Sigmoid colon (tissue), 7 donors: ENCODE data around the gene CNEP1R1. TPM values are rescaled to one million over a fixed set of nuclear protein-coding genes. Genes with fewer than 3 reads are reported as not detected.

ENCODE experiments used
- DNase-seq: peaks from one replicate; pipeline ENCODE4 v3.0.0-alpha.2; 2019
- H3K27ac ChIP-seq, 4 donors: fragments of 200-600 bp; sonication (generic); one replicate each; pipeline ENCODE4 v1.5.1; 2016 to 2019; ENCODE audit warnings: mild to moderate bottlenecking in 1 of 4
- H3K27me3 ChIP-seq, 3 donors: fragments of 200-600 bp; sonication (generic); one replicate each; pipeline ENCODE4 v1.5.1; 2019; ENCODE audit warnings: mild to moderate bottlenecking in 1 of 3
- H3K36me3 ChIP-seq, 4 donors: fragments of 200-600 bp; sonication (generic); one replicate each; pipeline ENCODE4 v1.5.1; 2016 to 2019
- H3K4me1 ChIP-seq, 4 donors: fragments of 200-600 bp; sonication (generic); one replicate each; pipeline ENCODE4 v1.5.1; 2017 to 2019
- H3K4me3 ChIP-seq, 4 donors: fragments of 200-600 bp; sonication (generic); one replicate each; pipeline ENCODE4 v1.5.1; 2017 to 2019; ENCODE audit warnings: mild to moderate bottlenecking in 2 of 4, moderate library complexity in 1 of 4
- H3K9me3 ChIP-seq, 4 donors: fragments of 200-600 bp in 3 of 4; sonication (generic) in 3 of 4; one replicate each; pipeline versions ENCODE4 v1.5.1 to v1.6.1; 2013 to 2019
- EP300 ChIP-seq, 4 donors: sonication (generic); formaldehyde crosslinking; IDR thresholded peaks; one replicate each; pipeline ENCODE4 v1.6.1; 2017; ENCODE audit warnings: antibody characterized with exemption in 4 of 4
- POLR2A ChIP-seq, 2 donors: fragments of 450-650 bp; IDR thresholded peaks; one replicate each; pipeline ENCODE4 v1.6.1; 2016; ENCODE audit warnings: antibody characterized with exemption in 2 of 2, mild to moderate bottlenecking in 2 of 2, moderate library complexity in 2 of 2
- POLR2AphosphoS5 ChIP-seq, 4 donors: sonication (generic); formaldehyde crosslinking; IDR thresholded peaks; one replicate each; pipeline ENCODE4 v1.6.1; 2017; ENCODE audit warnings: antibody characterized with exemption in 4 of 4
- WGBS, 2 donors: extraction: QIAGEN DNeasy Blood & Tissue Kit; methylation state at CpG; one replicate each; pipeline ENCODE4 v1.1.7; 2013; 5-methylcytosine and 5-hydroxymethylcytosine counted together
- intact Hi-C: fragments of 100-400 bp; cut with DNase I; formaldehyde crosslinking; loops from one replicate; pipeline ENCODE4 v1.15.1; 2023
- polyA plus RNA-seq, 3 donors: library from polyadenylated mRNA; stranded (reverse); fragments of 200-250 nt; gene quantifications; one replicate each; pipeline ENCODE4 v1.2.3, GENCODE V29; 2013
- total RNA-seq, 4 donors: library from RNA; depleted of rRNA; stranded (reverse); fragments of >200 nt; gene quantifications; one replicate each; pipeline ENCODE4 v1.1.0, GENCODE V29; 2016
- TF ChIP-seq, protein P1 (sequence below), 4 experiments: fragments of 450-650 bp in 3 of 4; fragments of 200-600 bp in 1 of 4; IDR thresholded peaks; one replicate each; pipeline ENCODE4 v1.5.1; 2016 to 2019; ENCODE audit warnings: antibody characterized with exemption in 4 of 4, mild to moderate bottlenecking in 3 of 4, moderate library complexity in 2 of 4
- donor health status: healthy with polysubstance abuse.
- donor health status: Bipolar disorder and iron deficiency.
- donor health status: healthy.

Gene CNEP1R1
- total and polyA plus RNA-seq, 7 donors = 6.5 to 18.9 (median 10.9) TPM

DNA sequence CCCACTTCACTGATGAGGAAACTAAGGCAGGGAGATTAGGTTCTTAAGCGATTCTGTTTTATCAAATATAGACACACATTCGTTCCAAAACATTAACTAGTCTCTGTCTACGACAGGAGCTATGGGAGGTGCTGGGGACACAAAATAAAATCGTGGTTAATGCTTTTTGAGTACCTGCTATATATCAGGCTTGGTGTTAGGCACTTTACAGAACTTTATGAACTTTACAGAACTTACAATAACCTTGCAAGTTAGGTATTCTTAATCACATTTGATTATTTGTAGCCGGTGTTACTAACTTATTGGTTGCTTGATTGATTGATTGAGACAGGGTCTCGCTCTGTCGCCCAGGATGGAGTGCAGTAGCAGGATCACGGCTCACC lies 40.2 kb downstream of the CNEP1R1 start:
- TF ChIP-seq POLR2A (IDR thresholded peaks at IDR 0.05) = no peak
- no peak for TF ChIP-seq POLR2AphosphoS5 (IDR thresholded peaks at IDR 0.05)
- TF ChIP-seq, protein P1, sequence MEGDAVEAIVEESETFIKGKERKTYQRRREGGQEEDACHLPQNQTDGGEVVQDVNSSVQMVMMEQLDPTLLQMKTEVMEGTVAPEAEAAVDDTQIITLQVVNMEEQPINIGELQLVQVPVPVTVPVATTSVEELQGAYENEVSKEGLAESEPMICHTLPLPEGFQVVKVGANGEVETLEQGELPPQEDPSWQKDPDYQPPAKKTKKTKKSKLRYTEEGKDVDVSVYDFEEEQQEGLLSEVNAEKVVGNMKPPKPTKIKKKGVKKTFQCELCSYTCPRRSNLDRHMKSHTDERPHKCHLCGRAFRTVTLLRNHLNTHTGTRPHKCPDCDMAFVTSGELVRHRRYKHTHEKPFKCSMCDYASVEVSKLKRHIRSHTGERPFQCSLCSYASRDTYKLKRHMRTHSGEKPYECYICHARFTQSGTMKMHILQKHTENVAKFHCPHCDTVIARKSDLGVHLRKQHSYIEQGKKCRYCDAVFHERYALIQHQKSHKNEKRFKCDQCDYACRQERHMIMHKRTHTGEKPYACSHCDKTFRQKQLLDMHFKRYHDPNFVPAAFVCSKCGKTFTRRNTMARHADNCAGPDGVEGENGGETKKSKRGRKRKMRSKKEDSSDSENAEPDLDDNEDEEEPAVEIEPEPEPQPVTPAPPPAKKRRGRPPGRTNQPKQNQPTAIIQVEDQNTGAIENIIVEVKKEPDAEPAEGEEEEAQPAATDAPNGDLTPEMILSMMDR (IDR thresholded peaks at IDR 0.05) = no peak
- TF ChIP-seq EP300 (IDR thresholded peaks at IDR 0.05) = no peak
- Histone ChIP-seq H3K27ac (peak overlapping the region; percentile 94 to 100 (median 98)), H3K27me3 (no peaks in the 10 kb centered on the region), H3K4me1 (peaks cover 0 to 27% (median 21%) of the 10 kb centered on the region in 4 donors), H3K36me3 (peaks cover 0 to 10% (median 0%) of the 10 kb centered on the region in 4 donors), H3K4me3 (peak overlapping the region in 3 of 4 donors; percentile 83 to 94 (median 93)), H3K9me3 (no peaks in the 10 kb centered on the region)
- DNase-seq = no peak
- intact Hi-C loops = loop anchor here (5.0 to 10.0 kb wide), 2 partner anchors 147 to 680 kb away; partner anchors contain the start of gene CYLD
- 83 to 84% methylated on average over 8 of the region's 8 CpGs for WGBS, 2 donors

DNA sequence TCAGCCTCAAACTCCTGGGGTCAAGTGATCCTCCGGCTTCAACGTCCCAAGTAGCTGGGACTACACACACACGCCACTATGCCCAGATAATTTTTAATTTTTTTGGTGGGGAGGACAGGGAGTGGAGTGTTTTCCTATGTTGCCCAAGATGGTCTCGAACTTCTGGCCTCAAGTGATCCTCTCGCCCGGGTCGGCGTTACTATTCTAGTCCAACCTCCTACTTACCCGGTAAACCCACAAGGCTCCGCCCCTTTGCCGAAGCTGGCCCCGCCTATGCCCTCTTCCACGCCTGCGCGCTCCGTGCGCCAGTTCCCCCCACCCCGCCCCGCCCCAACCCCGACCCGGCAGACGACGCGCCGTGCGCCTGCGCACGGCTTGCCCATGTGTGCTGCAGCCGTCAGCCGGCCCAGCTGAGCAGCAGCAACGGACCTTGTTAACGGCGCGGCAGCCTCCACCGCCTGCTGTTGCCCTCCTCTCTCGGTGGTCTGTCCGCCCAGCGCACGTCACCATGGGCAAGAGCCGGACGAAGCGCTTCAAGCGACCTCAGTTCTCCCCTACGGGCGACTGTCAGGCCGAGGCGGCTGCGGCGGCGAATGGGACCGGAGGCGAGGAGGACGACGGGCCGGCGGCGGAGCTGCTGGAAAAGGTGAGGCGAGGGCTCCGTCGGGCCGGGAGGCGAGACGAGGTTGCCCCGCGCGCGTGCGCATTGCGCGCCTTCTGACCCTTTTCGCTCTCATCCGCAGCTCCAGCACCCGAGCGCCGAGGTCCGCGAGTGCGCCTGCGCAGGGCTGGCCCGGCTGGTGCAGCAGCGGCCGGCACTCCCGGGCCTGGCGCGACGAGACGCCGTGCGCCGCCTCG lies 40.8 kb downstream of the CNEP1R1 start, which contains the start of gene HEATR3:
TSS of gene HEATR3 (plus strand) at position 347 of the 858 bp plus-strand sequence. CDS start at position 509, 162 bp downstream.
- Histone ChIP-seq H3K36me3 (peaks cover 0 to 17% (median 0%) of the 10 kb centered on the region in 4 donors), H3K27ac (peak within 1 kb of the TSS; percentile 94 to 100 (median 98)), H3K9me3 (no peaks in the 10 kb centered on the region), H3K27me3 (no peaks in the 10 kb centered on the region), H3K4me1 (peaks cover 0 to 27% (median 21%) of the 10 kb centered on the region in 4 donors), H3K4me3 (peak within 1 kb of the TSS; percentile 83 to 94 (median 93))
- intact Hi-C loops = loop anchor here (1.0 to 10.0 kb wide), 4 partner anchors 41 to 679 kb away; partner anchors contain the start of genes CNEP1R1, CYLD and TENT4B
- WGBS, 2 donors = 3% methylated on average over 91 of the region's 91 CpGs
- TF ChIP-seq POLR2A (IDR thresholded peaks at IDR 0.05) = peak; percentile 42 to 46
- TF ChIP-seq, protein P1 (IDR thresholded peaks at IDR 0.05) = no peak
- peak; percentile 69 to 88 (median 78) for TF ChIP-seq POLR2AphosphoS5 (IDR thresholded peaks at IDR 0.05)
- peak; percentile 95 for DNase-seq

DNA sequence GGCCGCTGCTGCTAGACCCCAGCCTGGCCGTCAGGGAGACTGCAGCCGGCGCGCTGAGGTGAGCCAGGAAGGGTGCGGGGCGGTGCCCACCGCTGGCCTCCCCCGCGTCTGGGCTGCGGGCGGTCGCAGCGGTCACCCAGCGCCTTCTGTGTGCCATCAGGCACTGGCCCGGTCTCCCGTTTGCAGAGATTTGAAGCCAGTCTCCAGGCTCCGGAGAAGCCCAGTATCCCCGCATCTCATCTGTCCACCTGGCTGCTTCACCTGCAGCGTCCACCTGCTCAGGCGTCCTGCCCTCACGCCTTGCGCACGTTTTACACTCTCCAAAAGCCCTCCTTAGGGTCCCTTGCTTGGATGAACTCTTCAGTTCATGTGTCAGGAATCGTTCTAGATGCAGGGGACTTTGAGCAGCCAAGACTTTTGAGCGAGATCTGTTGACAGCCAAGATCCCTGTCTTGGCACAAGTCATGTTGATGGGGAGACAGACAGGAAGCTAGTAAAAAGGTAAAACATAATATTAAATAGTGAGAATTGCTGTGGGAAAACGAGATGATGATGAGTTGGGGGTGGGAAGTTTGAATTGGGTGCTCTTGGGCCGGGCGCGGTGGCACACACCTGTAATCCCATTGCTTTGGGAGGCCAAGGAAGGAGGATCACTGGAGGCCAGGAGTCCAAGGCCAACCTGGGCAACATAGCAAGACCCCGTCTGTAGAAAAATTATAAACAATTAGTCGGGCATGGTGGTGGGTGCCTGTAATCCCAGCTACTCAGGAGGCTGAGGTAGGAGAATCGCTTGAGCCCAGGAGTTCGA lies 41.7 kb downstream of the CNEP1R1 start:
- intact Hi-C loops = loop anchor here (1.0 to 10.0 kb wide), 4 partner anchors 41 to 678 kb away; partner anchors contain the start of genes CNEP1R1, CYLD and TENT4B
- Histone ChIP-seq H3K27me3 (no peaks in the 10 kb centered on the region), H3K4me3 (peak overlapping the region; percentile 83 to 94 (median 93)), H3K27ac (peak overlapping the region; percentile 94 to 100 (median 98)), H3K4me1 (peaks cover 0 to 27% (median 21%) of the 10 kb centered on the region in 4 donors), H3K36me3 (peaks cover 0 to 25% (median 0%) of the 10 kb centered on the region in 4 donors), H3K9me3 (no peaks in the 10 kb centered on the region)
- WGBS, 2 donors = 21 to 26% methylated on average over 34 of the region's 34 CpGs
- no peak for TF ChIP-seq POLR2AphosphoS5 (IDR thresholded peaks at IDR 0.05)
- DNase-seq = no peak

DNA sequence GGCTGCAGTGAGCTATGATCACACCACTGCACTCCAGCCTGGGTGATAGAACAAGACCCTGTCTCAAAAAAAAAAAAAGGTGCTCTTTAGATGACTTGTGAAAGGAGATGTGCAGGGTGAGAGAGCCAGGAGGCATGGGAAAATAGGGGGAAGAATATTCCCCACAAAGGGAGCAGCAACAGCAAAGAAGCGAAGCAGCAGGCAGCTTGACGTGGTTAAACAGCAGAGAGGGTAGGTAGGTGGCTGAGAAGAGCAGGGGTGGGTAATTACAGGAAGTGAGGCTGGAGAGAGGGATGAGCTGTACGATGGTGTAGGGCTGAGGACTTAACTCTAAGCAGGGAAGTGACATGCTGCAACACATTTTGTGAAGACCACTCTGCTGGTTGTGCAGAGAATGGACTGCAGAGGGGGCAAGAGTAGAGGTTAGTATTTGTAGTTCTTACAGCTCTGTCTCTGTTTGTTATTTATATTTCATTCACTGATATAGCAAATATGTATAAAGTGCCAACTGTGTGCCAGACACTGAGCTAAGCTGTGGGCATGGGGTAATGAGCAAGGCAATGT lies 42.3 kb downstream of the CNEP1R1 start:
- Histone ChIP-seq H3K9me3 (no peaks in the 10 kb centered on the region), H3K27ac (no peak overlapping the region), H3K4me1 (peaks cover 0 to 27% (median 21%) of the 10 kb centered on the region in 4 donors), H3K36me3 (peaks cover 0 to 29% (median 0%) of the 10 kb centered on the region in 4 donors), H3K27me3 (no peaks in the 10 kb centered on the region), H3K4me3 (peak overlapping the region in 2 of 4 donors; percentile 83 to 93)
- no peak for DNase-seq
- 39 to 49% methylated on average over 3 of the region's 3 CpGs for WGBS, 2 donors
- TF ChIP-seq POLR2AphosphoS5 (IDR thresholded peaks at IDR 0.05) = no peak
- TF ChIP-seq, protein P1 (IDR thresholded peaks at IDR 0.05) = peak in 3 of 4 experiments; percentile 17 to 28 (median 17)
- intact Hi-C loops = loop anchor here (5.0 to 10.0 kb wide), 2 partner anchors 145 to 677 kb away; partner anchors contain the start of gene CYLD
